Right lobe of liver (tissue), 6 donors: ENCODE results near the gene SLC35D2. TPM values are rescaled to one million over a fixed set of nuclear protein-coding genes. Genes with fewer than 3 reads are reported as not detected.
"Not testable (repeated sequence)": the region's sequence is repeated elsewhere in the genome, so short reads cannot be mapped to it uniquely, and the experiment has no call there.

Source experiments
- ATAC-seq, 4 donors: fragments of 200-7000 bp; cut with Tn5 transposase; one replicate each; pipeline ENCODE4 v1.9.1; 2020; ENCODE audit warnings: mild to moderate bottlenecking in 4 of 4, moderate library complexity in 4 of 4
- DNase-seq, 3 donors: peaks; one replicate each; pipeline ENCODE4 v3.0.0-alpha.2; 2020
- H3K27ac ChIP-seq, 3 donors: fragments of 200-600 bp; one replicate each; pipeline ENCODE4 v1.8.0; 2022
- H3K27me3 ChIP-seq, 2 donors: fragments of 200-600 bp; one replicate each; pipeline ENCODE4 v1.8.0; 2022
- H3K36me3 ChIP-seq, 4 donors: fragments of 200-600 bp; sonication (generic) in 1 of 4; one replicate each; pipeline versions ENCODE4 v1.5.1 to v1.8.0; 2017 to 2022; ENCODE audit warnings: control low read depth in 1 of 4
- H3K4me1 ChIP-seq, 4 donors: fragments of 200-600 bp; sonication (generic) in 1 of 4; one replicate each; pipeline versions ENCODE4 v1.5.1 to v1.8.0; 2017 to 2022; ENCODE audit warnings: control low read depth in 1 of 4
- H3K4me3 ChIP-seq, 3 donors: fragments of 200-600 bp; one replicate each; pipeline ENCODE4 v1.8.0; 2022
- H3K9me3 ChIP-seq, 4 donors: fragments of 200-600 bp; sonication (generic) in 1 of 4; one replicate each; pipeline versions ENCODE4 v1.5.1 to v1.8.0; 2017 to 2022; ENCODE audit warnings: control low read depth in 1 of 4
- CTCF ChIP-seq, 4 donors: fragments of 200-600 bp in 3 of 4; fragments of 450-650 bp in 1 of 4; IDR thresholded peaks; one replicate each; pipeline versions ENCODE4 v1.5.1 to v1.8.0; 2016 to 2022; ENCODE audit warnings: antibody characterized with exemption in 4 of 4, mild to moderate bottlenecking in 2 of 4
- POLR2A ChIP-seq: fragments of 450-650 bp; IDR thresholded peaks from one replicate; pipeline ENCODE4 v1.6.1; 2017; ENCODE audit warnings: antibody characterized with exemption, mild to moderate bottlenecking
- WGBS: methylation state at CpG from one replicate; pipeline ENCODE4 v1.1.6; 2018; ENCODE audit warnings: low coverage, low lambda C conversion rate; ENCODE audit not compliant: insufficient coverage; ENCODE audit errors: missing lambda C conversion rate; 5-methylcytosine and 5-hydroxymethylcytosine counted together
- intact Hi-C, 2 donors: fragments of 100-400 bp; cut with DNase I; formaldehyde crosslinking; loops; one replicate each; pipeline versions ENCODE4 v1.11.2 to v1.14.1; 2022
- total RNA-seq, 6 experiments: library from RNA; depleted of rRNA in 2 of 6; stranded (reverse); fragments of >200 nt in 2 of 6; fragmentation: NEBNext Ultra II Directional in 3 of 6; extraction: Animal tissue kit (Norgen Biotek cat#: 25700) in 3 of 6; gene quantifications; one replicate each; pipeline versions ENCODE4 v1.1.0 to v1.2.4, GENCODE V29; 2016 to 2023
- donor health status: DM: no; HTN: yes; CAD: no.
- donor health status: DM: no; HTN: no; CAD: no.
- donor health status: DM: no; HTN: no; CAD: no.
- donor health status: DM: no; HTN: yes; CAD: no.
- donor health status: DM: no; HTN: yes; CAD: no.

The SLC35D2 gene
- total RNA-seq, 6 experiments from 2014 or later: 28.9 to 48.1 (median 34.3) TPM

- intact Hi-C loops: no loop called here
- no peaks in the 10 kb centered on the region for H3K27me3 ChIP-seq
- TF ChIP-seq CTCF (IDR thresholded peaks at IDR 0.05) (no peak), POLR2A (no peak)
- peaks cover 0 to 13% (median 0%) of the 10 kb centered on the region in 4 donors for H3K36me3 ChIP-seq
- no peaks in the 10 kb centered on the region for H3K9me3 ChIP-seq
- 82% methylated on average over 1 of the region's 1 CpG for WGBS
- H3K4me1 ChIP-seq: peaks cover 0 to 1% (median 0%) of the 10 kb centered on the region in 4 donors
- H3K4me3 ChIP-seq: no peak overlapping the region
- no peak for DNase-seq
- no peak overlapping the region for H3K27ac ChIP-seq
- ATAC-seq: no peak
Measured at GRCh38 chr9:96333958-96334357, 49.6 kb downstream of the SLC35D2 start.

GRCh38 chr9:96331236-96331947, 52.1 kb downstream of the SLC35D2 start:
- H3K4me3 ChIP-seq: no peak overlapping the region
- no peak for ATAC-seq

GRCh38 chr9:96327694-96328352, 55.7 kb downstream of the SLC35D2 start:
- Histone ChIP-seq H3K27me3 (no peaks in the 10 kb centered on the region), H3K4me1 (peaks cover 0 to 12% (median 0%) of the 10 kb centered on the region in 4 donors), H3K4me3 (no peak overlapping the region), H3K36me3 (peaks cover 0 to 20% (median 0%) of the 10 kb centered on the region in 4 donors), H3K27ac (peak overlapping the region in 1 of 3 donors; percentile 65), H3K9me3 (no peaks in the 10 kb centered on the region)
- WGBS: 21% methylated on average over 1 of the region's 1 CpG
- DNase-seq (no peak), ATAC-seq (peak; percentile 88 to 93 (median 91))
- TF ChIP-seq CTCF (IDR thresholded peaks at IDR 0.05) (peak; percentile 75 to 90 (median 79)), POLR2A (no peak)
- intact Hi-C loops: loop anchor here (10.0 kb wide), 3 partner anchors 87 to 337 kb away; partner anchors contain the start of gene ZNF367 (in 1 of the 2)

More at GRCh38 chr9:96331236-96331947, 52.1 kb downstream of the SLC35D2 start:
- Histone ChIP-seq H3K27me3 (no peaks in the 10 kb centered on the region), H3K9me3 (no peaks in the 10 kb centered on the region), H3K27ac (no peak overlapping the region), H3K4me1 (peaks cover 0 to 12% (median 0%) of the 10 kb centered on the region in 4 donors), H3K36me3 (peaks cover 0 to 13% (median 0%) of the 10 kb centered on the region in 4 donors)
- no peak for TF ChIP-seq POLR2A
- TF ChIP-seq CTCF (IDR thresholded peaks at IDR 0.05): no peak
- intact Hi-C loops: no loop called here
- WGBS: 87% methylated on average over 6 of the region's 9 CpGs
- DNase-seq: no peak

GRCh38 chr9:96323169-96323568, 60.3 kb downstream of the SLC35D2 start:
- no peak for ATAC-seq
- intact Hi-C loops: loop anchor here (10.0 kb wide), 3 partner anchors 92 to 342 kb away; partner anchors contain the start of gene ZNF367 (in 1 of the 2)
- peaks cover 0 to 32% (median 0%) of the 10 kb centered on the region in 4 donors for H3K36me3 ChIP-seq

GRCh38 chr9:96322736-96323135, 60.8 kb downstream of the SLC35D2 start:
- H3K9me3 ChIP-seq, H3K27ac ChIP-seq, H3K4me1 ChIP-seq, H3K4me3 ChIP-seq, H3K27me3 ChIP-seq, ATAC-seq, DNase-seq: not testable (repeated sequence)
- WGBS: 70% methylated on average over 4 of the region's 5 CpGs
- H3K36me3 ChIP-seq: peaks cover 0 to 32% (median 0%) of the 10 kb centered on the region in 4 donors
- intact Hi-C loops: loop anchor here (10.0 kb wide), 3 partner anchors 92 to 342 kb away; partner anchors contain the start of gene ZNF367 (in 1 of the 2)

More at GRCh38 chr9:96323169-96323568, 60.3 kb downstream of the SLC35D2 start:
- Histone ChIP-seq H3K4me3 (no peak overlapping the region), H3K4me1 (peaks cover 0 to 4% (median 0%) of the 10 kb centered on the region in 4 donors), H3K27ac (no peak overlapping the region), H3K9me3 (no peaks in the 10 kb centered on the region), H3K27me3 (no peaks in the 10 kb centered on the region)
- DNase-seq: no peak
- TF ChIP-seq CTCF (IDR thresholded peaks at IDR 0.05) (no peak), POLR2A (no peak)

GRCh38 chr9:96322210-96322609, 61.3 kb downstream of the SLC35D2 start:
- not testable (repeated sequence) for H3K27me3 ChIP-seq, H3K4me3 ChIP-seq, DNase-seq, H3K27ac ChIP-seq, H3K4me1 ChIP-seq, H3K9me3 ChIP-seq, ATAC-seq
- peaks cover 0 to 32% (median 0%) of the 10 kb centered on the region in 4 donors for H3K36me3 ChIP-seq
- intact Hi-C loops: loop anchor here (10.0 kb wide), 3 partner anchors 93 to 343 kb away; partner anchors contain the start of gene ZNF367 (in 1 of the 2)
- WGBS: 94% methylated on average over 3 of the region's 3 CpGs
